Measurements from ENCODE around the gene SEPHS2. TPM values are rescaled to one million over a fixed set of nuclear protein-coding genes. Genes with fewer than 3 reads are reported as not detected.
"Not testable (repeated sequence)": the region's sequence is repeated elsewhere in the genome, so short reads cannot be mapped to it uniquely, and the experiment has no call there.

The SEPHS2 gene
- total RNA-seq, 2 donors from 2014 or later: 54.8 to 62.7 TPM

DNA sequence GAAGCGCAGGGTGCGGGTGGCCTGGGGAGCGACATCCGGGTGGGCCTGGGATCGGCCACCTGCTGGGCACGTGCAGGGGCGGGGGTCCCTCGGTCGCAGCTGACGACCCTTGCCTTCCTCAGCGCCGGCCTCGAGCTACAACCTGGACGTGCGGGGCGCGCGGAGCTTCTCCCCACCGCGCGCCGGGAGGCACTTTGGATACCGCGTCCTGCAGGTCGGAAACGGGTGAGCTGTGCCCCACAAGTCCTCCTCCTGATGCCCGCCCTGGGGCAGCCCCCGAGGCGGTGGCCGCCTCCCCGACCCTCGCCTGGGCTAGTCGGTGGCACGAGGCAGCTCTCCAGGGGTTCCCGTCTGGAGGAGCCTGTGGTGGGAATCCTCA lies 28.4 kb upstream of the SEPHS2 start:
- DNase-seq (ENCODE audit: low spot score in 2 of 2) (no peak), ATAC-seq (no peak)
- Mint-ChIP-seq H3K36me3 (peaks cover 48 to 59% of the 10 kb centered on the region in 2 donors), H3K9me3 (no peaks in the 10 kb centered on the region), H3K27ac (peak overlapping the region; percentile 98)

DNA sequence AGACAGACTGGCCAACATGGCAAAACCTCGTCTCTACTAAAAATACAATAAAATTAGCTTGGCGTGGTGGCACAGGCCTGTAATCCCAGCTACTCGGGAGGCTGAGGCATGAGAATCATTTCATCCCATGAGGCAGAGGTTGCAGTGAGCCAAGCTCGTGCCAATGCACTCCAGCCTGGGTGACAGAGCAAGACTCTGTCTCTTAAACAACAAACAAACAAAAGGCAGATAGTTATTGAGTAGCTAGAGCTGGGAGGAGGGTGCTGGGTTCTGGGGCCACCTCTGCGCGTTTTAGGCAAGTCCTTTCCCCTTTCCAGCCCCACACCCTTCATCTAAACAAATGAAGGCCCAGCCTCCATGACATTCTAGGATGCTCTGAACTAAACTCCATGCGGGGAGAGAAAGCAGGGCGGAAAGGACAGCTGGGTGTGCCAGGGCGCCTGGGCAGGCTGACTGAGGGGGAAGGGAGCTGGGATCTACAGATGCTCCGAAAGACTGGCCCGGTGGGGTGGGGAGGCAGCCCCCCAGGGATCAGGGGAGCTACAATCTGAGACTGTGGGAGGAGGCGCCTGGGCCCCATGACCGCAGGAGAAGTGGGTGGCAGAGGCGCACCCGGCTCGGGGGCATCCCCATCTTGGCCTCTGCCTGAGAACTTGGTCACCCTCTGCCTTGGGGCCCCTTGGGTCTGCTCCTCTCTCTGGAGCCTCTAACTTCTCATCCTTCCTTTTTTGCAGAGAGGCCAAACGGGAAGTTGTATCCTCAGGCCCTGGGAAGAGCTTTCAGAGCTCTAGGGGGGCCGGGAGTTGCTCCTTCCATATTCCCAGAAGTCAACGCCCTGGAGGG lies 27.8 kb upstream of the SEPHS2 start:
- H3K9me3 Mint-ChIP-seq: no peaks in the 10 kb centered on the region
- peaks cover 48 to 54% of the 10 kb centered on the region in 2 donors for H3K36me3 Mint-ChIP-seq
- DNase-seq (ENCODE audit: low spot score in 2 of 2): peak; percentile 46 to 81
- H3K27ac Mint-ChIP-seq: peak overlapping the region; percentile 98
- peak in 1 of 2 donors; percentile 43 for ATAC-seq

- Mint-ChIP-seq H3K9me3 (no peaks in the 10 kb centered on the region), H3K36me3 (peaks cover 43 to 46% of the 10 kb centered on the region in 2 donors), H3K27ac (peak within 1 kb of the TSS; percentile 98)
- DNase-seq (ENCODE audit: low spot score in 2 of 2) (peak; percentile 76 to 88), ATAC-seq (peak; percentile 62 to 72)
These were observed 26.8 kb upstream of the SEPHS2 start, which contains the start of gene ITGAL for GRCh38 chr16:30472328-30472942. Gene ITGAL, plus strand, starts transcription at chr16:30472742. Its CDS starts 96 bp downstream, at chr16:30472838.

- ATAC-seq (no peak), DNase-seq (ENCODE audit: low spot score in 2 of 2) (peak in 1 of 2 donors; percentile 58)
- peaks cover 29 to 34% of the 10 kb centered on the region in 2 donors for H3K36me3 Mint-ChIP-seq
- H3K27ac Mint-ChIP-seq: peak overlapping the region; percentile 98
- no peaks in the 10 kb centered on the region for H3K9me3 Mint-ChIP-seq
These were observed 24.9 kb upstream of the SEPHS2 start for GRCh38 chr16:30470632-30470995.

DNA sequence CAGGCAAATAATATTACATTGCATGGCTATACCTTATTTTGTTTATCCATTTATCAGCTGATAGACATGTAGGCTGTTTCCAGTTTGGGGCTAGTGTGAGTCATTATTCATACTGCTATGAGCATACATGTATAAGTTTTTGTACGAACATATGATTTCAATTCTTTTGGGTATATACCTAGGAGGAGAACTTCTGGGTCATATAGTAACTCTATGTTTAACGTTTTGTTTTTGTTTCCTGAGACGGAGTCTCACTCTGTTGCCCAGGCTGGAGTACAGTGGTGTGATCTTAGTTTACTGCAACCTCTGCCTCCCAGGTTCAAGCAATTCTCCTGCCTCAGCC lies 24.5 kb upstream of the SEPHS2 start:
- peaks cover 24 to 29% of the 10 kb centered on the region in 2 donors for H3K36me3 Mint-ChIP-seq
- ATAC-seq: peak; percentile 12 to 62
- DNase-seq (ENCODE audit: low spot score in 2 of 2): no peak
- no peaks in the 10 kb centered on the region for H3K9me3 Mint-ChIP-seq
- peak overlapping the region; percentile 98 for H3K27ac Mint-ChIP-seq

DNA sequence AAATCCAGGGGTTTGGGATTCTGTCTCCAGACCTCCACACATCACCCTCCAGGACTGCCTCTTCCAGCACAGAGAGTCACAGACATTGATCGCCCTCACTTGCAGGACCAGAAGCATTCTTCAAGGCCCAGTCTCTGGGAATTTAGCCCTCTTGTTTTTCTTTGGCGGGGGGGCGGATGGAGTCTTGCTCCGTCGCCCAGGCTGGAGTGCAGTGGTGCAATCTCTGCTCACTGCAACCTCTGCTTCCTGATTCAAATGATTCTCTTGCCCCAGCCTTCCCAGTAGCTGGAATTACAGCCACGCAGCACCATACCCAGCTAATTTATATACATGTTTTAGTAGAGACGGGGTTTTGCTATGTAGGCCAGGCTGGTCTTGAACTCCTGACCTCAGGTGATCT lies 18.4 kb upstream of the SEPHS2 start:
- ATAC-seq (no peak), DNase-seq (ENCODE audit: low spot score in 2 of 2) (no peak)
- no peaks in the 10 kb centered on the region for H3K36me3 Mint-ChIP-seq

GRCh38 chr16:30461426-30461825 lies 15.8 kb upstream of the SEPHS2 start:
- H3K9me3 Mint-ChIP-seq; H3K36me3 Mint-ChIP-seq; DNase-seq (ENCODE audit: low spot score in 2 of 2); ATAC-seq; H3K27ac Mint-ChIP-seq: not testable (repeated sequence)

More for the DNA sequence above, 18.4 kb upstream of the SEPHS2 start:
- Mint-ChIP-seq H3K9me3 (no peaks in the 10 kb centered on the region), H3K27ac (peak overlapping the region in 1 of 2 donors; percentile 87)

- Mint-ChIP-seq H3K36me3 (peaks cover 0 to 4% of the 10 kb centered on the region in 2 donors), H3K9me3 (peaks cover 0 to 5% of the 10 kb centered on the region in 2 donors), H3K27ac (peak overlapping the region; percentile 93 to 95)
- DNase-seq (ENCODE audit: low spot score in 2 of 2) (no peak), ATAC-seq (no peak)
These were observed 13.8 kb upstream of the SEPHS2 start for GRCh38 chr16:30459456-30459855.

DNA sequence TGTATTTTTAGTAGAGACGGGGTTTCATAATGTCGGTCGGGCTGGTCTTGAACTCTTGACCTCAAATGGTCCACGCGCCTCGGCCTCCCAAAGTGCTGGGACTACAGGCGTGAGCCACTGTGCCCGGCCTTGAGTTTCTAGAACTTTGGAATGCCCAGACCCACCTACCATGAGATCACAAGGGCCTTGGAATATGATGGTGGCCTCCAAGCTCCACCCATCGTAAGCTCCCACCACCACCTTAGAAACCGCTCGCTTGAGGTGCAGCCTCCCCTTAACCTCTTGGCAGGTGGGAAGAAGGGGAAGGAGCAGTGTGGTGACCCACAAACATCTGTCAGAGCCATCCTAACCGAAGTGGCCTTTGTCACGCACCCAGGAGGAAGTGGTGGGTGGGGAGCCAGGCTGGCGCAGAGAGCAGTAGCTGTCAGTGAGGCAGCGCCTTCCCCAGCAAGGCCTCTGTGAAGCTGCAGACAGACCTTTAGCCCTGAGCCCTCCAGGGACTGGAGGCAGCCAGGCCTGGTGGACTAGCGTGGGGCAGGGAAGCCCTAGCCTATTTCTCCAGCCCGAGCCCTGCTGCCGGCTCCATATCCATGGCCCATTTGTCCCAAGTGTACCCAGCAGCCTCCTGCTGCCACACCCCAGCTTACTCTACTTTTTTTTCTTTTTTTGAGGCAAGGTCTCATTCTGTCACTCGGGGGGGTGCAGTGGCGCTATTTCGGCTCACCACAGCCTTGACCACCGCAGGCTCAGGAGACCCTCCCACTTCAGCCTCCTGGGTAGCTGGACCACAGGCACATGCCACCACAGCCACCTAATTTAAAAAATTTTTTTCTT lies 13.1 kb upstream of the SEPHS2 start:
- peak; percentile 97 to 99 for ATAC-seq
- H3K36me3 Mint-ChIP-seq: peaks cover 0 to 4% of the 10 kb centered on the region in 2 donors
- peak; percentile 84 to 95 for DNase-seq (ENCODE audit: low spot score in 2 of 2)
- H3K27ac Mint-ChIP-seq: peak overlapping the region; percentile 93 to 95
- H3K9me3 Mint-ChIP-seq: peaks cover 0 to 5% of the 10 kb centered on the region in 2 donors

- Mint-ChIP-seq H3K9me3 (peaks cover 0 to 5% of the 10 kb centered on the region in 2 donors), H3K36me3 (peaks cover 0 to 4% of the 10 kb centered on the region in 2 donors), H3K27ac (peak overlapping the region; percentile 93 to 95)
- no peak for DNase-seq (ENCODE audit: low spot score in 2 of 2)
- no peak for ATAC-seq
These were observed 12.3 kb upstream of the SEPHS2 start for GRCh38 chr16:30457743-30458560.

GRCh38 chr16:30457256-30457655 lies 11.6 kb upstream of the SEPHS2 start:
- DNase-seq (ENCODE audit: low spot score in 2 of 2) (no peak), ATAC-seq (no peak)
- H3K36me3 Mint-ChIP-seq: peaks cover 0 to 4% of the 10 kb centered on the region in 2 donors
- H3K9me3 Mint-ChIP-seq: peaks cover 0 to 5% of the 10 kb centered on the region in 2 donors
- H3K27ac Mint-ChIP-seq: peak overlapping the region; percentile 44 to 93

- peak overlapping the region; percentile 39 to 93 for H3K27ac Mint-ChIP-seq
- ATAC-seq (no peak), DNase-seq (ENCODE audit: low spot score in 2 of 2) (no peak)
- peaks cover 0 to 5% of the 10 kb centered on the region in 2 donors for H3K9me3 Mint-ChIP-seq
- peaks cover 0 to 4% of the 10 kb centered on the region in 2 donors for H3K36me3 Mint-ChIP-seq
These were observed 10.6 kb upstream of the SEPHS2 start for GRCh38 chr16:30456302-30456701.

DNA sequence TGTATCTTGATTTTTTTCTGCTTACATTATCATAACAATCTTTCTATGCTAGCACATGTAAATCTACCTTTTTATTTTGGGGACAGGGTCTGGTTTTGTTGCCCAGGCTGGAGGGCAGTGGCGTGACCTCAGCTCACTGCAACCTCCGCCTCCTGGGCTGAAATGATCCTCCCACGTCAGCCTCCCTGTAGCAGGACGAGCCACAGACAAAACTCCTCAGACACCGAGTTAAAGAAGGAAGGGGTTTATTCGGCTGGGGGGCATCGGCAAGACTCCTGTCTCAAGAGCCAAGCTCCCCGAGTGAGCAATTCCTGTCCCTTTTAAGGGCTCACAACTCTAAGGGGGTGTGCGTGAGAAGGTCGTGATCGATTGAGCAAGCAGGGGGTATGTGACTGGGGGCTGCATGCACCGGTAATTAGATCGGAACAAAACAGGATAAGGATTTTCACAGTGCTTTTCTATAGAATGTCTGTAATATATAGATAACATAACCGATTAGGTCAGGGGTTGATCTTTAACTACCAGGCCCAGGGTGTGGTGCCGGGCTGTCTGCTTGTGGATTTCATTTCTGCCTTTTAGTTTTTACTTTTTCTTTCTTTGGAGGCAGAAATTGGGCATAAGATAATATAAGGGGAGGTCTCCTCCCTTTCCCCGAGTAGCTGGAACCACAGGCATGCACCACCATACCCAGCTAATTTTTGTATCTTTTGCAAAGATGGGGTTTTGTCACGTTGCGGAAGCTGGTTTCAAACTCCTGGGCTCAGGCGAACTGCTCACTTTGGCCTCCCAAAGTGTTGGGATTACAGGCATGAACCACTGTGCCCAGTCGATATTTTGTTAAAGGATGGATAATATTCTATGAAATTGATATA lies 7.3 kb upstream of the SEPHS2 start:
- ATAC-seq; H3K9me3 Mint-ChIP-seq; H3K36me3 Mint-ChIP-seq; DNase-seq (ENCODE audit: low spot score in 2 of 2): not testable (repeated sequence)
- H3K27ac Mint-ChIP-seq: peak overlapping the region; percentile 33 to 86

DNA sequence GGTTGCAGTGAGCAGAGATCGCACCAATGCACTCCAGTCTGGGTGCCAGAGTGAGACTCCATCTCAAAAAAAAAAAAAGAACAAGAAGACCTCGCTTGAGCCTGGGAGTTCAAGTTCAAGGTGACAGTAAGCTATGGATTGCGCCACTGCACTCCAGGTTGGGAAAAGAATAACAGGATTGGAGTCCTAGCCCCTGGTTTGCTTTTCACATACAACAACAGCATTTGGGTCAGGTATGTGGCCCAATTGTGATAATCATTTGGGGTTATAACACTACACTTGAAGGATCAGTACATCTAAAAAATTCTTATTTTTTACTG lies 3.4 kb upstream of the SEPHS2 start:
- ATAC-seq (no peak), DNase-seq (ENCODE audit: low spot score in 2 of 2) (no peak)
- Mint-ChIP-seq H3K36me3 (peaks cover 20% of the 10 kb centered on the region in 2 donors), H3K9me3 (peaks cover 3 to 8% of the 10 kb centered on the region in 2 donors), H3K27ac (no peak overlapping the region)

GRCh38 chr16:30447512-30448226 lies 2.0 kb upstream of the SEPHS2 start:
- ATAC-seq: no peak
- no peak for DNase-seq (ENCODE audit: low spot score in 2 of 2)
- H3K27ac Mint-ChIP-seq: no peak overlapping the region
- peaks cover 3 to 8% of the 10 kb centered on the region in 2 donors for H3K9me3 Mint-ChIP-seq
- peaks cover 29 to 32% of the 10 kb centered on the region in 2 donors for H3K36me3 Mint-ChIP-seq

Data from activated naive CD4-positive, alpha-beta T cell treated with anti-CD3 and anti-CD28 coated beads, Interleukin-2, amount 50 U/mL, for 72 hours (primary cell).